Measurements from ENCODE around the gene TMEM200C. TPM values are rescaled to one million over a fixed set of nuclear protein-coding genes. Genes with fewer than 3 reads are reported as not detected.

TMEM200C gene
- total RNA-seq, 1 donor from 2014 or later, result not detected

DNA sequence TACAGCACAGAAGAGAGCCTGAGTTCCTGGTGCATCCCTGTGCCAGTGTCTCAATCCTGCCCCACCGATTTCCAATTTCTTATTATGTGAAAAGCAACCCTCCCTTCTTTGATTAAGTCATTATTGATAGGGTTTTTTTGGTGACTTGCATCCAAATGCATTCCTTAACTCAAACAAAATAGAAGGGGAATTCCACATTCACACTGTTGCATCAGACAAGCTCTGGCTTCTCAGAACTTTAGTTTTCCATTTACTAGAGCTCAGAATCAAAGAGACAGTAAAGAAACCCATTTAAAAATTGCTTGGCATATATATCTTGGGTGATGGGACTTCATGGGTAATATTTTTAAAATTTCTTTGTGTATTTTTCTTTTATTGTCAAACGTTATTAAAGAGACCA lies 13.8 kb upstream of the TMEM200C start:
- Mint-ChIP-seq H3K9me3 (no peaks in the 10 kb centered on the region), H3K27me3 (ENCODE audit: insufficient read depth) (peaks cover 4% of the 10 kb centered on the region), H3K4me3 (no peak overlapping the region), H3K4me1 (ENCODE audit: low read depth) (no peaks in the 10 kb centered on the region), H3K27ac (no peak overlapping the region), H3K36me3 (ENCODE audit: low read depth) (no peaks in the 10 kb centered on the region)
- intact Hi-C loops (cut with micrococcal nuclease), result no loop called here
- no peak for DNase-seq (ENCODE audit: low spot score)

DNA sequence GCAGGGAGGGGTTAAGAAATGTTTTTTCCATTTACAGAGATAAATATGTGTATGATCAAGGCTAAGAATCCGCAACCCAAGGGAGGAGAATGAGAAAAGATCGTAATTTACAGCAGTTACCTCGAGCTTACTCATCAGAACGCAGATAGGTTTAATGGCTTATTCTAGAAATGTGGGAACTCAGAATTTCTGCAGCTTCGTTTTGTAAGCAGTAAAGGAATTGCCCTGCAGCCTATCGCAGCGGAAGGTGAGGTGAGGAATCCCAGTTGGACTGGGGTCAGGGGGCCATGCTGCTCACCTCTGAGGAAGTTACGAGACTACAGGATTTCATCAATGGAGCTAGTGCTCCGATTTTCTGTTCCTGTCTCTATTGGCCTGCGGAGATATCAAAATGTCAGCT lies 8.1 kb upstream of the TMEM200C start:
- no peak for DNase-seq (ENCODE audit: low spot score)
- intact Hi-C loops (cut with micrococcal nuclease), result no loop called here
- H3K27ac Mint-ChIP-seq, result no peak overlapping the region
- H3K4me3 Mint-ChIP-seq, result no peak overlapping the region
- H3K27me3 Mint-ChIP-seq (ENCODE audit: insufficient read depth), result peaks cover 20% of the 10 kb centered on the region
- H3K9me3 Mint-ChIP-seq, result no peaks in the 10 kb centered on the region
- no peaks in the 10 kb centered on the region for H3K36me3 Mint-ChIP-seq (ENCODE audit: low read depth)
- no peaks in the 10 kb centered on the region for H3K4me1 Mint-ChIP-seq (ENCODE audit: low read depth)

- intact Hi-C loops (cut with micrococcal nuclease), result no loop called here
- Mint-ChIP-seq H3K27ac (no peak overlapping the region), H3K9me3 (no peaks in the 10 kb centered on the region), H3K4me1 (ENCODE audit: low read depth) (no peaks in the 10 kb centered on the region), H3K4me3 (no peak overlapping the region), H3K27me3 (ENCODE audit: insufficient read depth) (peaks cover 37% of the 10 kb centered on the region), H3K36me3 (ENCODE audit: low read depth) (no peaks in the 10 kb centered on the region)
- no peak for DNase-seq (ENCODE audit: low spot score)
Measured at GRCh38 chr18:5900262-5900661, 4.9 kb upstream of the TMEM200C start.

GRCh38 chr18:5899835-5900234 lies 4.5 kb upstream of the TMEM200C start:
- intact Hi-C loops (cut with micrococcal nuclease), result loop anchor here (10.0 kb wide), 2 partner anchors 295 to 825 kb away; no protein-coding TSS in a partner anchor
- H3K36me3 Mint-ChIP-seq (ENCODE audit: low read depth), result no peaks in the 10 kb centered on the region
- no peaks in the 10 kb centered on the region for H3K4me1 Mint-ChIP-seq (ENCODE audit: low read depth)
- no peak overlapping the region for H3K4me3 Mint-ChIP-seq
- H3K27ac Mint-ChIP-seq, result no peak overlapping the region
- no peaks in the 10 kb centered on the region for H3K9me3 Mint-ChIP-seq
- peaks cover 35% of the 10 kb centered on the region for H3K27me3 Mint-ChIP-seq (ENCODE audit: insufficient read depth)
- DNase-seq (ENCODE audit: low spot score), result no peak

DNA sequence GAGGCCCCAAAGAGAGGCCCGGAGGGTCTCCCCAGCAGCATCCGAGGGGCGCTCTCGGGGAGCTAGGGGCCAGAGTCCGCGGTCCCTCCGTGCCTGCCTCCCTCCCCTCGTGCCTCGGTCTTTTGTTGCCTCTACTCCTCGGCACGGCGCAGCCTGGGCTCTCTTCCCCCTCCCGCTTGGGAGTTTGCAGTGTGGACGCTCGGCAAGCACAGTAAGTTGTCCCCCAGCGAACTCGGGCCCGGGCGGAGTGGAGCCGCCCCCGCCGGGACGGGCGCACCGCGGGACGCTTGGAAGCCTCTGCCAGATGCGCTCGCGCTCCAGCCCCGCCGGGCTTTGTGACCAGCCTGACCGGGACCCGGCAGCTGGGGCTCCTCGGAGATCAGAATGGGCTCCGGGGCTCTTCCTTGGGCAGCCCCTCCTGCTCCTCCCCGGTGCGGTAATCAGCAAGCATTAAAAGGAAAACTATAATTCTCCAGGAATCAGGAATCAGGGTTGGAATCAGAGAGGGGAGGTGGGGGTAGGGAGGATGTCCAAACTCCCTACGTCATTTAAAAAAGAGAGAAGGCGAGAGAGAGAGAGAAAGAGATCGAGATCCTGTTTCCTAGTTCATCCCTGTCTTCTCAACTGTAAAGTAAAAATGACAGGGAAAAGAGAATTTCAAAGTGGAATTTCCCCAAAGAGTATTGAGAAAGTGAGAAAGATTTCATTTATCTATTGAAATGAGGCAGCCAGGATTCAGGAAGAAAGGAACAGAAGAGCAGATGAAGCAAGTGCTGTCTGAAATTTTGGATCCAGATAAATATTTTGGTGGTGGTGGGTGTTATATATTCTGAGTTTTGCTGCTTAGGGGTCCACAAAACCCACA lies 786 bp upstream of the TMEM200C start:
- H3K36me3 Mint-ChIP-seq (ENCODE audit: low read depth), result peaks cover 1% of the 10 kb centered on the region
- no peak overlapping the region for H3K4me3 Mint-ChIP-seq
- H3K4me1 Mint-ChIP-seq (ENCODE audit: low read depth), result no peaks in the 10 kb centered on the region
- no peak overlapping the region for H3K27ac Mint-ChIP-seq
- intact Hi-C loops (cut with micrococcal nuclease), result loop anchor here (10.0 kb wide), 2 partner anchors 291 to 821 kb away; no protein-coding TSS in a partner anchor
- no peak for DNase-seq (ENCODE audit: low spot score)
- H3K27me3 Mint-ChIP-seq (ENCODE audit: insufficient read depth), result peaks cover 64% of the 10 kb centered on the region
- no peaks in the 10 kb centered on the region for H3K9me3 Mint-ChIP-seq

DNA sequence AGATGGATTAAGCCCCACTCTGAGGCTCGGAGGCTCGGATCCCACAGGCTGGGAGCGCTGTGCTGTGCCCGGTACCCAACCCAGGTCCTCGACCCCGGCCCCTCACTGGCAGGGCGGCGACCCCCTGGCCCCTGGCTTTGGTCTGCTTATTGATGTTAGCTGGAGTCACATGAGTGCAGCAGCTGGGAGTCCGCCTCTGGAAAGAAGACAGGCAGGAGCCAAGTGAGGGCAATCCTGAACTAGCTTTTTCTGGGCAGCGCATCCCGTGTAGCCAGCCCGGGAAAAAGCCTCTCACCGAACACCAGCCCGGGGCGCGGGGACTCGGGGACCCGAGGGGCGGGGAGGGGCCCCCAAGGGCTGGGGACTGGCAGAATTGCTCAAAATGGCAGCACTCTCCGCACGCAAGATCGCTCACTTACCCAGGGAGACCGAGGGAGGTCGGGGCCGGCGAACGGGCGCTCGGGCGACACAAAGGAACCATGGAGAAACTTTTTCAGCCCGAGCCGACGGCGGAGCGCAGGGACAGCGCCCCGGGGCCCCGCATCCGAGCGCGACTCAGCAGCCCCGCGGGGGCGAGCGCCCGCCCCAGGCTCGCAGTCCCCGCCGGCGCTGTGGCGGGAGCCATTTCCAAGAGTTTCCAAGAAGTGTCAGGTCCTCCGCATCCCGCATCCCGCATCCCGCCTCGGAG lies 567 bp downstream of the TMEM200C start:
- intact Hi-C loops (cut with micrococcal nuclease), result loop anchor here (10.0 kb wide), 2 partner anchors 290 to 820 kb away; no protein-coding TSS in a partner anchor
- Mint-ChIP-seq H3K27me3 (ENCODE audit: insufficient read depth) (peaks cover 65% of the 10 kb centered on the region), H3K4me3 (no peak overlapping the region), H3K27ac (no peak overlapping the region), H3K36me3 (ENCODE audit: low read depth) (peaks cover 1% of the 10 kb centered on the region), H3K4me1 (ENCODE audit: low read depth) (no peaks in the 10 kb centered on the region), H3K9me3 (no peaks in the 10 kb centered on the region)
- no peak for DNase-seq (ENCODE audit: low spot score)

- no peak overlapping the region for H3K4me3 Mint-ChIP-seq
- no peaks in the 10 kb centered on the region for H3K4me1 Mint-ChIP-seq (ENCODE audit: low read depth)
- DNase-seq (ENCODE audit: low spot score), result no peak
- H3K27ac Mint-ChIP-seq, result no peak overlapping the region
- intact Hi-C loops (cut with micrococcal nuclease), result loop anchor here (10.0 kb wide), 2 partner anchors 289 to 819 kb away; no protein-coding TSS in a partner anchor
- no peaks in the 10 kb centered on the region for H3K9me3 Mint-ChIP-seq
- H3K36me3 Mint-ChIP-seq (ENCODE audit: low read depth), result peaks cover 1% of the 10 kb centered on the region
- H3K27me3 Mint-ChIP-seq (ENCODE audit: insufficient read depth), result peaks cover 67% of the 10 kb centered on the region
Measured at GRCh38 chr18:5893956-5894610, 1.2 kb downstream of the TMEM200C start.

GRCh38 chr18:5892823-5893431 lies 2.4 kb downstream of the TMEM200C start:
- intact Hi-C loops (cut with micrococcal nuclease), result loop anchor here (10.0 kb wide), 2 partner anchors 288 to 818 kb away; no protein-coding TSS in a partner anchor

GRCh38 chr18:5891854-5892215 lies 3.5 kb downstream of the TMEM200C start:
- H3K36me3 Mint-ChIP-seq (ENCODE audit: low read depth), result peaks cover 1% of the 10 kb centered on the region
- no peak overlapping the region for H3K27ac Mint-ChIP-seq
- H3K4me1 Mint-ChIP-seq (ENCODE audit: low read depth), result no peaks in the 10 kb centered on the region
- peak overlapping the region; percentile 26 for H3K4me3 Mint-ChIP-seq
- no peaks in the 10 kb centered on the region for H3K9me3 Mint-ChIP-seq
- peaks cover 66% of the 10 kb centered on the region for H3K27me3 Mint-ChIP-seq (ENCODE audit: insufficient read depth)
- intact Hi-C loops (cut with micrococcal nuclease), result loop anchor here (10.0 kb wide), 2 partner anchors 287 to 817 kb away; no protein-coding TSS in a partner anchor
- DNase-seq (ENCODE audit: low spot score), result no peak

More at GRCh38 chr18:5892823-5893431, 2.4 kb downstream of the TMEM200C start:
- DNase-seq (ENCODE audit: low spot score), result no peak
- Mint-ChIP-seq H3K9me3 (no peaks in the 10 kb centered on the region), H3K27ac (no peak overlapping the region), H3K4me1 (ENCODE audit: low read depth) (no peaks in the 10 kb centered on the region), H3K27me3 (ENCODE audit: insufficient read depth) (peaks cover 70% of the 10 kb centered on the region), H3K4me3 (no peak overlapping the region), H3K36me3 (ENCODE audit: low read depth) (peaks cover 1% of the 10 kb centered on the region)

DNA sequence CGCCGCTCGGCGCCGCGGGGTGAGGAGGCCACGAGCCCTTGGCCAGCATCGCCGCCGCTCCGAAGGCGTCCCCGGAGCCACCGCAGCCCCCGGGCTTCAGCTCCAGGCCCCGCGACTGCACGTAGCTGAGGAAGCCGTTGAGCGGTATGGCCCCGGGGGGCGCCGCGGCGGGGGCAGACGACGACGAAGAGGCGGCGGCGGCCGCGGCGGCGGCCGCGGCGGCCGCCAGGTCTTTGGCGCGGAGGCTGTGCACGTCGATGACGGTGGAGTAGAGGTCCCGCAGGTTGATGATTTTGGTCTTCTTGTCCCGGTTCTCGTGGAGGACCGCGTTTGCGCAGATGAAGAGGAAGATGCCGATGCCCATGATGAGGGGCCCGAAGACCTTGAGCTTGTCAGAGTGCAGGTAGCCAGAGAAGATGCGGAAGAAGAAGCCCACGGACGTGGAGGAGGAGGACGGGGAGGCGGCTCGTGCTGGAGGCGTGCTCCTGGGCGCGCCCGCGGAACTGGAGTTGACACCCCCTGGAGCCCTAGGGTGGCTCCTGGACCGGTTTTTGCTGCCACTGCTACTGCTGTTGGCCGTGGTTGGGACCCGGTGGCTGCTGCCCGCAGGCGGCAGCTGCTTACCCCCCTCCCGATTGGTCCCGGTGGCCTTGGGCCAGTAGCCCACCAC lies 4.0 kb downstream of the TMEM200C start:
- H3K9me3 Mint-ChIP-seq, result no peaks in the 10 kb centered on the region
- H3K27me3 Mint-ChIP-seq (ENCODE audit: insufficient read depth), result peaks cover 67% of the 10 kb centered on the region

GRCh38 chr18:5890331-5891183 lies 4.8 kb downstream of the TMEM200C start:
- Mint-ChIP-seq H3K27ac (no peak overlapping the region), H3K9me3 (no peaks in the 10 kb centered on the region), H3K4me3 (no peak overlapping the region), H3K36me3 (ENCODE audit: low read depth) (peaks cover 1% of the 10 kb centered on the region), H3K27me3 (ENCODE audit: insufficient read depth) (peaks cover 66% of the 10 kb centered on the region), H3K4me1 (ENCODE audit: low read depth) (no peaks in the 10 kb centered on the region)
- intact Hi-C loops (cut with micrococcal nuclease), result loop anchor here (10.0 kb wide), 2 partner anchors 286 to 816 kb away; no protein-coding TSS in a partner anchor
- no peak for DNase-seq (ENCODE audit: low spot score)

More for the DNA sequence above, 4.0 kb downstream of the TMEM200C start:
- DNase-seq (ENCODE audit: low spot score), result no peak
- intact Hi-C loops (cut with micrococcal nuclease), result loop anchor here (10.0 kb wide), 2 partner anchors 287 to 817 kb away; no protein-coding TSS in a partner anchor
- no peaks in the 10 kb centered on the region for H3K4me1 Mint-ChIP-seq (ENCODE audit: low read depth)
- no peak overlapping the region for H3K27ac Mint-ChIP-seq
- H3K4me3 Mint-ChIP-seq, result peak overlapping the region; percentile 26
- H3K36me3 Mint-ChIP-seq (ENCODE audit: low read depth), result peaks cover 1% of the 10 kb centered on the region
